Upper lobe of left lung (tissue), 6 donors: ENCODE data around the gene MAP3K6. TPM values are rescaled to one million over a fixed set of nuclear protein-coding genes. Genes with fewer than 3 reads are reported as not detected.

Experiments
- ATAC-seq, 2 donors: fragments of 200-7000 bp; cut with Tn5 transposase; one replicate each; pipeline ENCODE4 v1.9.1; 2022; ENCODE audit warnings: mild to moderate bottlenecking in 2 of 2, moderate library complexity in 2 of 2; ENCODE audit not compliant: low FRiP score in 2 of 2
- DNase-seq, 2 donors: peaks; one replicate each; pipeline ENCODE4 v3.0.0-alpha.2; 2019 to 2020
- H3K27ac ChIP-seq, 4 donors: fragments of 200-600 bp; sonication (generic); one replicate each; pipeline ENCODE4 v1.5.1; 2016 to 2019
- H3K27me3 ChIP-seq, 4 donors: fragments of 200-600 bp; sonication (generic); one replicate each; pipeline ENCODE4 v1.5.1; 2017 to 2019
- H3K36me3 ChIP-seq, 4 donors: fragments of 200-600 bp; sonication (generic); one replicate each; pipeline ENCODE4 v1.5.1; 2016 to 2019
- H3K4me1 ChIP-seq, 4 donors: fragments of 200-600 bp; sonication (generic); one replicate each; pipeline ENCODE4 v1.5.1; 2018 to 2019
- H3K4me3 ChIP-seq, 4 donors: fragments of 200-600 bp; sonication (generic); one replicate each; pipeline ENCODE4 v1.5.1; 2017 to 2019; ENCODE audit warnings: mild to moderate bottlenecking in 2 of 4, moderate library complexity in 1 of 4
- H3K9me3 ChIP-seq, 4 donors: fragments of 200-600 bp; sonication (generic); one replicate each; pipeline ENCODE4 v1.5.1; 2018 to 2019
- CTCF ChIP-seq, 6 experiments: fragments of 450-650 bp in 4 of 6; fragments of 200-600 bp in 2 of 6; sonication (generic) in 2 of 6; IDR thresholded peaks; one replicate each; pipeline ENCODE4 v1.5.1; 2016 to 2019; ENCODE audit warnings: antibody characterized with exemption in 6 of 6
- EP300 ChIP-seq, 4 donors: sonication (generic); formaldehyde crosslinking; IDR thresholded peaks; one replicate each; pipeline ENCODE4 v1.5.1; 2017; ENCODE audit warnings: antibody characterized with exemption in 4 of 4, control low read depth in 2 of 4
- POLR2A ChIP-seq, 4 donors: fragments of 450-650 bp; IDR thresholded peaks; one replicate each; pipeline ENCODE4 v1.5.1; 2016 to 2017; ENCODE audit warnings: antibody characterized with exemption in 4 of 4, mild to moderate bottlenecking in 2 of 4
- POLR2AphosphoS5 ChIP-seq, 2 donors: sonication (generic); formaldehyde crosslinking; IDR thresholded peaks; one replicate each; pipeline ENCODE4 v1.5.1; 2017; ENCODE audit warnings: antibody characterized with exemption in 2 of 2
- WGBS, 2 donors: methylation state at CpG; one replicate each; pipeline ENCODE4 v1.1.5; 2017 to 2018; 5-methylcytosine and 5-hydroxymethylcytosine counted together
- total RNA-seq, 6 donors: library from RNA; depleted of rRNA in 4 of 6; stranded (reverse); fragments of >200 nt in 4 of 6; gene quantifications; one replicate each; pipeline versions ENCODE4 v1.1.0 to v1.2.1, GENCODE V29; 2016 to 2021
- donor health status: DM: no; HTN: no; CAD: no; lungs with moderate emphysema.
- donor health status: DM: no; HTN: yes; CAD: no; lungs with severe emphysema.

The MAP3K6 gene
- total RNA-seq, 6 donors from 2014 or later = 36.6 to 302 (median 118) TPM

DNA sequence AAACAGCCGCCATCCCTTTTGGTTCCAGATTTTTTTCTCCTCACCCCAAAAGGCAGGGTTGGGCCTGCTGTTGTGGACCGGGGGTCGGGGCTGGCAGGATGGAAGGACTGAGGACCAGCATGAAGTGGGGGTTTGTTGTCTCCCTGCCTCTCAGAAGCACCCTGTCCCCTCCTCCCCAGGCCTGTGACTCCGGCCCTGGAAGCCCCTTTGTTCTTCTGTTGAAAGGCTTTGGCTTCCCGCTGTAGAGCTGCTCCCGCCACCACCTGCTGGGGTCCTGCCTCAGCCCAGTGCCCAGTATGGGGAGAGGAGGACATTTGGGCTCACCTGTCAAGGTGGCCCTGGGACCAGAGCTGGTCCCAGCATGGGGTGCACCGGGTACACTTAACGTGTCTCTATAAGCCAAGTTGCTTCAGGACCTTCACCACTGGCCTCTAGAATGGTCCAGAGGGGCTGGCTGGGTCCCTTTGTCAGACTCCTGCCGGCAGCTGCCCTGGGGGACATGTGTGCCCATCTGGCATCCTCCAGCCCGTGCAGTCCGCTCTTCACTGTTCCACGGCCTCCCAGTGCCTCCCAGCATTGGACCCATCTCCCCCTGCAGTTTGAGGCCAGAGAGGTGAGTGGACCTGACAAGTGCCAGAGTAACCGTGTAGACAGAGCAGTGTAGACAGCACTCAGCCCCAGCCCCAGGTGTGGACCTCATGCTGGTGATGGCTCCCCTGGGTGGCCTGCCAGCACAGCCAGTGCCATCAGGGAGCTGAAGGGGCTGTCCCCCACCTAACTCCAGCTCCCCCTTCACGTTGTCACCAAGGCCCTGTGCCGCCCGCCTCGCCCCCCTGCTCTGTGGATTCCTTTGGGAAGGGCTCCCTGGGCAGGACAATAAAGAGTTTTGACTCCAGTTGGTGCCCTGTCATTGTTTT, 31.0 kb downstream of the MAP3K6 start:
- WGBS, 2 donors = 96 to 97% methylated on average over 16 to 17 of the region's 17 CpGs
- no peaks in the 10 kb centered on the region for H3K9me3 ChIP-seq
- no peak for ATAC-seq
- peaks cover 14 to 70% (median 58%) of the 10 kb centered on the region in 4 donors for H3K36me3 ChIP-seq
- H3K4me1 ChIP-seq = peaks cover 0 to 13% (median 6%) of the 10 kb centered on the region in 4 donors
- no peak for TF ChIP-seq CTCF (IDR thresholded peaks at IDR 0.05)
- no peak for TF ChIP-seq POLR2AphosphoS5 (IDR thresholded peaks at IDR 0.05)
- TF ChIP-seq EP300 (IDR thresholded peaks at IDR 0.05) = no peak
- no peak for TF ChIP-seq POLR2A (IDR thresholded peaks at IDR 0.05)
- H3K27me3 ChIP-seq = no peaks in the 10 kb centered on the region
- no peak for DNase-seq
- no peak overlapping the region for H3K4me3 ChIP-seq
- no peak overlapping the region for H3K27ac ChIP-seq

DNA sequence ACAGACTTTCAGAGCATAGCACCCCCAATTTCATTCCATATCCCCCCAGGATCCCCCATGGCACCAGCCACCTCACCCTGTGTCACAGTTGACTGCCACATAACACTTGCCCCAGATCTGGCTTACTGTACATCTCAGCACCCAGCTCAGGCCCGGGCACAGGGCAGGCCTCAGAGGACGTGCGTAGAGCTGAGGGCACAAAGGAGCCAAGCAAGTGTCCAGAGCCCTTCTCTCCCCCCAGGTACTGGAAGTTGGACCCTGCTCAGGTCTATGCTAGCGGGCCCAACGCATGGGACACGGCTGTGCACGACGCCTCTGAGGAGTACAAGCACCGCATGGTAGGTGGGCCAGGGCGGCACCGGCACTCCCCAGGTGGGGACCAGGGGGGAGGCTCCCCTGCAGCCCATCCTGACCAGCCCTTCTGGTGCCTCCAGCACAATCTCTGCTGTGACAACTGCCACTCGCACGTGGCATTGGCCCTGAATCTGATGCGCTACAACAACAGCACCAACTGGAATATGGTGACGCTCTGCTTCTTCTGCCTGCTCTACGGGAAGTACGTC, 33.0 kb downstream of the MAP3K6 start:
- TF ChIP-seq CTCF (IDR thresholded peaks at IDR 0.05) (no peak), POLR2A (IDR thresholded peaks at IDR 0.05) (no peak), POLR2AphosphoS5 (IDR thresholded peaks at IDR 0.05) (no peak), EP300 (IDR thresholded peaks at IDR 0.05) (no peak)
- no peaks in the 10 kb centered on the region for H3K9me3 ChIP-seq
- no peaks in the 10 kb centered on the region for H3K27me3 ChIP-seq
- 93 to 95% methylated on average over 8 to 17 of the region's 17 CpGs for WGBS, 2 donors
- H3K27ac ChIP-seq = no peak overlapping the region
- H3K4me1 ChIP-seq = peaks cover under 1 to 13% (median 6%) of the 10 kb centered on the region in 4 donors
- DNase-seq = no peak
- no peak overlapping the region for H3K4me3 ChIP-seq
- peaks cover 14 to 79% (median 60%) of the 10 kb centered on the region in 4 donors for H3K36me3 ChIP-seq
- no peak for ATAC-seq

DNA sequence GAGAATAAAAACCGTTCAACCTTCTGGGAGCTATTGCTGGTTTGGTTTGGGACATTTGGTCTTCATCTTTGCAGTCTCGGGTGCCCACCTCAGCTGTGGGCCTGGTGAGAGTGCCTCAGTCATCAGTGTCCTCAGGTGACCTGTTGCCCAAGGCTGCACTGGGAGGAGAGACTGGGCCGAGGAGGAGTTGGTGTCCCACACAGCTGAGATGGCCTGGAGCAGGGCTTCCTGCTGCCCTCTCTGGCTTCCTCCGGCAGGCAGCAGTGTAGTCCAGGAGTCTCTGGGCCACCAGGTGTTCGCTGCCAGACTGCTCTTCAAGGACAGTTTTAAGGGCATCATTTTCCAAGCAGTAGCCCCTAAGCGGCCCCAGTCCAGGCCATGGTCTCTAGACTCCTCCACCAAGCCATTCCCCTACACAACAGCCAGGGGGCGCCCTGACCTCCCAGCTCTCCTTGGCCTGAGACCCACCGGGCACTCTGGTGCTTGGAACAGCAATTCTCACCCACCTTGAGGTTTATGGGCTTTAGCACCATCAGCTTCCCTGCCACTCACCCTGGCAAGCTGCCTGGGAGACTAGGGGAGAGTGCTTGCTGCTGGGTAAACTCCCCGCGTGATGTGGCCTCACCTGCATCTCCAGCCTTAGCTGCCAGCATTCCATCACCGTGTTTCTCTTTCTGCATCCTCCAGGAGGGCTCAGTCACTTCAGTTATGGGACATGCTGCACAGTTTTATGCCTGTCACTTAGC, 34.1 kb downstream of the MAP3K6 start:
- TF ChIP-seq EP300 (IDR thresholded peaks at IDR 0.05) (no peak), POLR2AphosphoS5 (IDR thresholded peaks at IDR 0.05) (no peak), CTCF (IDR thresholded peaks at IDR 0.05) (peak; percentile 76 to 87 (median 82))
- DNase-seq = peak in 1 of 2 donors; percentile 56
- Histone ChIP-seq H3K9me3 (no peaks in the 10 kb centered on the region), H3K27me3 (no peaks in the 10 kb centered on the region), H3K36me3 (peaks cover 14 to 87% (median 60%) of the 10 kb centered on the region in 4 donors), H3K27ac (peak overlapping the region in 1 of 4 donors; percentile 17), H3K4me3 (no peak overlapping the region), H3K4me1 (peaks cover 2 to 15% (median 8%) of the 10 kb centered on the region in 4 donors)
- peak; percentile 67 to 76 for ATAC-seq
- WGBS, 2 donors = 67 to 87% methylated on average over 8 to 11 of the region's 11 CpGs

DNA sequence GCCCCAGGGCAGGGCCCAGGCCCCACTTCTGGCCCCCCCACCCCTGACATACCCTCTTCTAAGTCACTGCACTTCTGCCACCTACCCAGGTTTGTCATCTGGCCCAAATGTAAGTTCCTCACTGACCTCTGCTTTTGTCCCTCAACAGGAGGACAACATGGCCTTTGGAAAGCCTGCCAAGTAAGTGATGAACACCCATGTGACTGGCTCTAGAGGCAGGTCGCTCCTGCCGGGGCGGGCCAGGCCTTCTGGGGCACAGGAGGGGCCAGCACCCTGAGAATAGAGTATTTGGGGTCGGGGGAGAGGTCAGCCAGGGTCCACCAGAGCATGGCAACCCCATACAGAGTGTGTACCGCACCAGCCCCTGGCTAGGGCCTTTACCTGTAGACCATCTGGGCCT, 34.8 kb downstream of the MAP3K6 start:
- ATAC-seq = no peak
- WGBS, 2 donors = 92 to 93% methylated on average over 5 of the region's 5 CpGs
- peaks cover 14 to 90% (median 57%) of the 10 kb centered on the region in 4 donors for H3K36me3 ChIP-seq

More for the DNA sequence above, 34.8 kb downstream of the MAP3K6 start:
- Histone ChIP-seq H3K9me3 (no peaks in the 10 kb centered on the region), H3K27ac (peak overlapping the region in 1 of 4 donors; percentile 17), H3K27me3 (no peaks in the 10 kb centered on the region), H3K4me3 (no peak overlapping the region), H3K4me1 (peaks cover 2 to 23% (median 8%) of the 10 kb centered on the region in 4 donors)
- TF ChIP-seq EP300 (IDR thresholded peaks at IDR 0.05) (no peak), CTCF (IDR thresholded peaks at IDR 0.05) (no peak), POLR2AphosphoS5 (IDR thresholded peaks at IDR 0.05) (no peak), POLR2A (IDR thresholded peaks at IDR 0.05) (no peak)
- DNase-seq = no peak
